ENCODE data around the gene CNN3. TPM values are rescaled to one million over a fixed set of nuclear protein-coding genes. Genes with fewer than 3 reads are reported as not detected.

Gene CNN3
- total RNA-seq, 2 experiments from 2014 or later, result not detected

GRCh38 chr1:94894630-94895029, 32.3 kb downstream of the CNN3 start:
- Histone ChIP-seq H2AFZ (ENCODE audit: low read length) (no peak overlapping the region), H3K4me3 (ENCODE audit: low read depth, low read length, poor library complexity, severe bottlenecking) (no peak overlapping the region), H3K9me3 (ENCODE audit: low read length) (no peaks in the 10 kb centered on the region), H3K4me1 (ENCODE audit: insufficient read depth, low read length, poor library complexity, severe bottlenecking) (no peaks in the 10 kb centered on the region), H3K4me2 (ENCODE audit: low read length) (no peak overlapping the region), H4K20me1 (ENCODE audit: insufficient read depth, low read length) (no peaks in the 10 kb centered on the region), H3K36me3 (ENCODE audit: insufficient read depth, low read length) (no peaks in the 10 kb centered on the region), H3K9me2 (ENCODE audit: insufficient read depth, low read length) (no peaks in the 10 kb centered on the region), H3K79me2 (ENCODE audit: insufficient read depth, low read depth, low read length) (no peaks in the 10 kb centered on the region), H3K27ac (ENCODE audit: low read depth, low read length, poor library complexity, severe bottlenecking) (no peak overlapping the region)
- no TSS peak for BruUV-seq (replicated peaks)
- TF ChIP-seq, protein P1, sequence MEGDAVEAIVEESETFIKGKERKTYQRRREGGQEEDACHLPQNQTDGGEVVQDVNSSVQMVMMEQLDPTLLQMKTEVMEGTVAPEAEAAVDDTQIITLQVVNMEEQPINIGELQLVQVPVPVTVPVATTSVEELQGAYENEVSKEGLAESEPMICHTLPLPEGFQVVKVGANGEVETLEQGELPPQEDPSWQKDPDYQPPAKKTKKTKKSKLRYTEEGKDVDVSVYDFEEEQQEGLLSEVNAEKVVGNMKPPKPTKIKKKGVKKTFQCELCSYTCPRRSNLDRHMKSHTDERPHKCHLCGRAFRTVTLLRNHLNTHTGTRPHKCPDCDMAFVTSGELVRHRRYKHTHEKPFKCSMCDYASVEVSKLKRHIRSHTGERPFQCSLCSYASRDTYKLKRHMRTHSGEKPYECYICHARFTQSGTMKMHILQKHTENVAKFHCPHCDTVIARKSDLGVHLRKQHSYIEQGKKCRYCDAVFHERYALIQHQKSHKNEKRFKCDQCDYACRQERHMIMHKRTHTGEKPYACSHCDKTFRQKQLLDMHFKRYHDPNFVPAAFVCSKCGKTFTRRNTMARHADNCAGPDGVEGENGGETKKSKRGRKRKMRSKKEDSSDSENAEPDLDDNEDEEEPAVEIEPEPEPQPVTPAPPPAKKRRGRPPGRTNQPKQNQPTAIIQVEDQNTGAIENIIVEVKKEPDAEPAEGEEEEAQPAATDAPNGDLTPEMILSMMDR (conservative IDR thresholded peaks at IDR 0.05; ENCODE audit: low read length), result no peak
- TF ChIP-seq EZH2phosphoT487 (IDR thresholded peaks at IDR 0.05; ENCODE audit: borderline replicate concordance, low read depth, low read length), result no peak
- ChIA-PET CTCF (ENCODE audit: unreplicated experiment) (no interaction called here), POLR2A (no interaction called here)
- no peak for DNase-seq (ENCODE audit: low spot score)
- intact Hi-C loops (cut with micrococcal nuclease; ENCODE audit: unreplicated experiment), result no loop called here

- intact Hi-C loops (cut with micrococcal nuclease; ENCODE audit: unreplicated experiment), result no loop called here
Observed at GRCh38 chr1:94892604-94893254, 34.2 kb downstream of the CNN3 start.

GRCh38 chr1:94888201-94888600, 38.7 kb downstream of the CNN3 start:
- Histone ChIP-seq H3K27ac (ENCODE audit: low read depth, low read length, poor library complexity, severe bottlenecking) (no peak overlapping the region), H2AFZ (ENCODE audit: low read length) (no peak overlapping the region), H3K9me3 (ENCODE audit: low read length) (no peaks in the 10 kb centered on the region), H3K4me3 (ENCODE audit: low read depth, low read length, poor library complexity, severe bottlenecking) (no peak overlapping the region), H3K36me3 (ENCODE audit: insufficient read depth, low read length) (no peaks in the 10 kb centered on the region), H3K4me2 (ENCODE audit: low read length) (no peak overlapping the region), H3K79me2 (ENCODE audit: insufficient read depth, low read depth, low read length) (no peaks in the 10 kb centered on the region), H3K9me2 (ENCODE audit: insufficient read depth, low read length) (no peaks in the 10 kb centered on the region), H3K4me1 (ENCODE audit: insufficient read depth, low read length, poor library complexity, severe bottlenecking) (no peaks in the 10 kb centered on the region), H4K20me1 (ENCODE audit: insufficient read depth, low read length) (no peaks in the 10 kb centered on the region)
- CTCF ChIA-PET (ENCODE audit: unreplicated experiment), result no interaction called here
- intact Hi-C loops (cut with micrococcal nuclease; ENCODE audit: unreplicated experiment), result no loop called here
- no TSS peak for BruUV-seq (replicated peaks)
- no peak for DNase-seq (ENCODE audit: low spot score)
- POLR2A ChIA-PET, result no interaction called here
- TF ChIP-seq, protein P1 (conservative IDR thresholded peaks at IDR 0.05; ENCODE audit: low read length), result no peak
- no peak for TF ChIP-seq EZH2phosphoT487 (IDR thresholded peaks at IDR 0.05; ENCODE audit: borderline replicate concordance, low read depth, low read length)

More at GRCh38 chr1:94892604-94893254, 34.2 kb downstream of the CNN3 start:
- Histone ChIP-seq H3K79me2 (ENCODE audit: insufficient read depth, low read depth, low read length) (no peaks in the 10 kb centered on the region), H3K36me3 (ENCODE audit: insufficient read depth, low read length) (no peaks in the 10 kb centered on the region), H3K9me3 (ENCODE audit: low read length) (no peaks in the 10 kb centered on the region), H3K4me2 (ENCODE audit: low read length) (no peak overlapping the region), H3K9me2 (ENCODE audit: insufficient read depth, low read length) (no peaks in the 10 kb centered on the region), H3K27ac (ENCODE audit: low read depth, low read length, poor library complexity, severe bottlenecking) (no peak overlapping the region), H4K20me1 (ENCODE audit: insufficient read depth, low read length) (no peaks in the 10 kb centered on the region), H2AFZ (ENCODE audit: low read length) (no peak overlapping the region), H3K4me3 (ENCODE audit: low read depth, low read length, poor library complexity, severe bottlenecking) (no peak overlapping the region), H3K4me1 (ENCODE audit: insufficient read depth, low read length, poor library complexity, severe bottlenecking) (no peaks in the 10 kb centered on the region)
- BruUV-seq (replicated peaks), result no TSS peak
- no peak for TF ChIP-seq EZH2phosphoT487 (IDR thresholded peaks at IDR 0.05; ENCODE audit: borderline replicate concordance, low read depth, low read length)
- TF ChIP-seq, protein P1 (conservative IDR thresholded peaks at IDR 0.05; ENCODE audit: low read length), result no peak
- no peak for DNase-seq (ENCODE audit: low spot score)
- CTCF ChIA-PET (ENCODE audit: unreplicated experiment), result no interaction called here
- POLR2A ChIA-PET, result no interaction called here
